Parathyroid adenoma (tissue), 2 donors: ENCODE data around the gene CLASRP.

Experiments
- H2AFZ ChIP-seq: fragments of 300-600 bp; sonication (generic); one replicate; pipeline ENCODE4 v1.7.0; 2017; ENCODE audit warnings: antibody characterized with exemption, mild to moderate bottlenecking
- H3K27ac ChIP-seq: fragments of 300-600 bp; sonication (generic); one replicate; pipeline ENCODE4 v1.7.0; 2017
- H3K27me3 ChIP-seq: fragments of 300-600 bp; sonication (generic); one replicate; pipeline ENCODE4 v1.7.0; 2017; ENCODE audit warnings: low read length; ENCODE audit not compliant: control insufficient read depth, insufficient read depth
- H3K36me3 ChIP-seq: fragments of 300-600 bp; sonication (generic); one replicate; pipeline ENCODE4 v1.7.0; 2017; ENCODE audit warnings: low read length; ENCODE audit not compliant: control insufficient read depth, insufficient read depth
- H3K4me1 ChIP-seq: fragments of 300-600 bp; sonication (generic); one replicate; pipeline ENCODE4 v1.7.0; 2017; ENCODE audit warnings: control low read depth
- H3K4me2 ChIP-seq: fragments of 300-600 bp; sonication (generic); one replicate; pipeline ENCODE4 v1.7.0; 2017; ENCODE audit warnings: low read length
- H3K4me3 ChIP-seq: fragments of 300-600 bp; sonication (generic); one replicate; pipeline ENCODE4 v1.7.0; 2017; ENCODE audit warnings: low read depth, low read length
- H3K79me2 ChIP-seq: fragments of 300-600 bp; sonication (generic); one replicate; pipeline ENCODE4 v1.7.0; 2017; ENCODE audit warnings: control low read depth
- H3K9ac ChIP-seq: fragments of 300-600 bp; sonication (generic); one replicate; pipeline ENCODE4 v1.7.0; 2017; ENCODE audit warnings: mild to moderate bottlenecking
- H3K9me3 ChIP-seq: fragments of 300-600 bp; sonication (generic); one replicate; pipeline ENCODE4 v1.7.0; 2017; ENCODE audit warnings: low read length; ENCODE audit not compliant: control insufficient read depth
- CTCF ChIP-seq: fragments of 300-600 bp; sonication (generic); IDR thresholded peaks from one replicate; pipeline ENCODE4 v1.7.0; 2017; ENCODE audit warnings: antibody characterized with exemption, mild to moderate bottlenecking
- donor health status: primary hyperparathyroidism.

CLASRP gene

GRCh38 chr19:45091031-45091923 lies 52.4 kb downstream of the CLASRP start:
- Histone ChIP-seq H3K9me3 (no peaks in the 10 kb centered on the region), H3K27me3 (no peaks in the 10 kb centered on the region), H3K4me3 (peak overlapping the region; percentile 88), H3K27ac (peak overlapping the region; percentile 84), H3K9ac (no peak overlapping the region), H3K4me2 (peak overlapping the region; percentile 98), H3K36me3 (no peaks in the 10 kb centered on the region), H3K4me1 (peaks cover 15% of the 10 kb centered on the region), H3K79me2 (peaks cover 35% of the 10 kb centered on the region), H2AFZ (peak overlapping the region; percentile 90)
- TF ChIP-seq CTCF: no peak

GRCh38 chr19:45092747-45093678 lies 54.2 kb downstream of the CLASRP start, which contains the start of gene PPP1R37:
Gene PPP1R37 (plus strand): TSS chr19:45093179. CDS start chr19:45093326, 147 bp downstream.
- H3K27ac ChIP-seq: peak within 1 kb of the TSS; percentile 84
- peaks cover 28% of the 10 kb centered on the region for H3K4me1 ChIP-seq
- peak within 1 kb of the TSS; percentile 90 for H2AFZ ChIP-seq
- no peaks in the 10 kb centered on the region for H3K27me3 ChIP-seq
- TF ChIP-seq CTCF: peak; percentile 28
- H3K4me3 ChIP-seq: peak within 1 kb of the TSS; percentile 88
- peak within 1 kb of the TSS; percentile 98 for H3K4me2 ChIP-seq
- H3K79me2 ChIP-seq: peaks cover 51% of the 10 kb centered on the region
- H3K36me3 ChIP-seq: no peaks in the 10 kb centered on the region
- H3K9me3 ChIP-seq: no peaks in the 10 kb centered on the region
- peak within 1 kb of the TSS; percentile 65 for H3K9ac ChIP-seq

GRCh38 chr19:45094137-45094536 lies 55.3 kb downstream of the CLASRP start:
- Histone ChIP-seq H3K79me2 (peaks cover 54% of the 10 kb centered on the region), H3K4me1 (peaks cover 39% of the 10 kb centered on the region), H3K9me3 (no peaks in the 10 kb centered on the region), H3K9ac (no peak overlapping the region), H3K36me3 (no peaks in the 10 kb centered on the region), H3K27ac (no peak overlapping the region), H3K27me3 (no peaks in the 10 kb centered on the region), H3K4me3 (peak overlapping the region; percentile 88), H3K4me2 (peak overlapping the region; percentile 98), H2AFZ (no peak overlapping the region)
- TF ChIP-seq CTCF: no peak

GRCh38 chr19:45094707-45095106 lies 55.9 kb downstream of the CLASRP start:
- Histone ChIP-seq H2AFZ (no peak overlapping the region), H3K27ac (no peak overlapping the region), H3K27me3 (no peaks in the 10 kb centered on the region), H3K36me3 (no peaks in the 10 kb centered on the region), H3K4me2 (peak overlapping the region; percentile 98), H3K4me3 (no peak overlapping the region), H3K79me2 (peaks cover 60% of the 10 kb centered on the region), H3K9ac (no peak overlapping the region), H3K4me1 (peaks cover 40% of the 10 kb centered on the region), H3K9me3 (no peaks in the 10 kb centered on the region)
- no peak for TF ChIP-seq CTCF
